HK-2 (cell line): Measurements from ENCODE around the gene SIT1.
"Not testable (repeated sequence)": the region's sequence is repeated elsewhere in the genome, so short reads cannot be mapped to it uniquely, and the experiment has no call there.

Source experiments
- DNase-seq: peaks from one replicate; pipeline ENCODE4 v3.0.0-alpha.2; 2018; ENCODE audit not compliant: unreplicated experiment

Gene SIT1

DNA sequence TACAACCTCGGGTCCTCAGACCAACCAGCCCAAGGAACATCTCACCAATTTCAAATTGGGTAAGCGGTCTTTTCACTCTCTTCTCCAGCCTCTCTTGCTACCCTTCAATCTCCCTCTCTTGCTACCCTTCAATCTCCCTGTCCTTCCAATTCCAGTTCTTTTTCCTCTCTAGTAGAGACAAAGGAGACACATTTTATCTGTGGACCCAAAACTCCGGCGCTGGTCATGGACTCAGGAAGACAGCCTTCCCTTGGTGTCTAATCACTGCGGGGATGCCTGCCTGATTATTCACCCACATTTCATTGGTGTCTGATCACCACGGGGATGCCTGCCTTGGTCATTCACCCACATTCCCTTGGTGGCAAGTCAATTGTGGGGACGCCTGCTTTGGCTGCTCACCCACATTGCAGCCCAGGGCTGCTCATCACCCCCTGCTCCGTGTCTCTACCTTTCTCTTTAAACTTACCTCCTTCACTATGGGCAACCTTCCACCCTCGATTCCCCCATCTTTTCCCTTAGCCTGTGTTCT is 13.2 kb downstream of the SIT1 start:
- DNase-seq: not testable (repeated sequence)

DNA sequence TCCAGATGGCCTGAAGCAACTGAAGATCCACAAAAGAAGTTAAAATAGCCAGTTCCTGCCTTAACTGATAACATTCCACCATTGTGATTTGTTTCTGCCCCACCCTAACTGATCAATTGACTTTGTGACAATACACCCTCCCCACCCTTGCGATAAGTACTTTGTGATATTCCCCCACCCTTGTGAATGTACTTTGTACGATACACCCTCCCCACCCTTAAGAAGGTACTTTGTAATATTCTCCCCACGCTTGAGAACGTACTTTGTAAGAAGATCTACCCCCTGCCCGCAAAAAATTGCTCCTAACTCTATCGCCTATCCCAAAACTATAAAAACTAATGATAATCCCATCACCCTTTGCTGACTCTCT is 13.9 kb downstream of the SIT1 start:
- DNase-seq: not testable (repeated sequence)

DNA sequence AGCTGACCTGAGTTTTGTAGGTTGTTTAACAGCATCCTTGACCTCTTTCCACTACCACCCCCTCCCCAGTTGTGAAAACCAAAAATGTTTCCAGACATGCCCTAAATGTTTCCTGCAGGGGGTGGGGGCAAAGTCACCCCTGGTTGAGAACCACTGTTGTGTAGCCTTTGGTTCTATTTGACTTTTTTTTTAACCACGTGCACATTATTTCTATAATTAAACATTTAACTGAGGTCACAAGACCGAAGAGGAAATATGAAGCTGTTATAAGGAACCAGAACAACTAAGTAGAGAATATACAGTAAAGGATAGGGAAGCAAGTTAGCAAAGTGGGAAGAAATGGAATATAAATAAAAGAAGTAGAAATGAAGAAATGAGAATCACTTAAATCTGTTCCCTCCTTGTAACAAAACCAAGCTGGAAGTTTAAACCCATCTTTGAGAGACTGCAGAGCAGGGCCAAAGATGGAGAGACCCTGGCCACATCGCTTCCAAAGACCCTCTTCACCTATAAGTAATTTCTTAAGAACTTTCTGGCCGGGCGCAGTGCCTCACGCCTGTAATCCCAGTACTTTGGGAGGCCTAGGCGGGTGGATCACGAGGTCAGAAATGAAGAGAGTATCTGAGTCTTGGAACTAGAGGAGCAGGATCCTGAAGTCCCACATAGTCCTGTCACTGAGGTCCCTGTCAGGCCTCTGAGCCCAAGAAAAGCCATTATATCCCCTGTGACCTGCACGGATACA is 14.4 kb downstream of the SIT1 start:
- DNase-seq: no peak

DNA sequence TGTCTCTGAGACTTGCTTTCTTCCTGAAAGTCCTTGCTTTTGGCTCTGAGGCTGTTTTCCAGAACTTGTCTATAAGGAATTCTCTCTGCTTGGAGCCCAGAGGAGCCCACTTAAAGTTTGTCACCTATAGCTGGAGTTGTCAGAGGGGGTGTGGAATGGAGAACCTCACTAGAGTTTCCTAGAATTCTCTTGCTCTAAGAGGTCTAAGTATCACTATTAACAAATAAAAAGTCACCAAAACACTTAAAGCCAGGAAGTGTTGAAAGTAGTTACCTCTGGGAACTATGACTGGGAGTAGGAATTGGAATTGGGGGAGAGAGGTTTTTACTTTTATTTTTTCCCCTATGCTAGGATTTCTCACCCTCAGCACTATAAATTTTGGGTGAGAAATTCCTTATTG is 15.0 kb downstream of the SIT1 start:
- no peak for DNase-seq

- DNase-seq: no peak
Measured at GRCh38 chr9:35629597-35629996, 21.1 kb downstream of the SIT1 start.

DNA sequence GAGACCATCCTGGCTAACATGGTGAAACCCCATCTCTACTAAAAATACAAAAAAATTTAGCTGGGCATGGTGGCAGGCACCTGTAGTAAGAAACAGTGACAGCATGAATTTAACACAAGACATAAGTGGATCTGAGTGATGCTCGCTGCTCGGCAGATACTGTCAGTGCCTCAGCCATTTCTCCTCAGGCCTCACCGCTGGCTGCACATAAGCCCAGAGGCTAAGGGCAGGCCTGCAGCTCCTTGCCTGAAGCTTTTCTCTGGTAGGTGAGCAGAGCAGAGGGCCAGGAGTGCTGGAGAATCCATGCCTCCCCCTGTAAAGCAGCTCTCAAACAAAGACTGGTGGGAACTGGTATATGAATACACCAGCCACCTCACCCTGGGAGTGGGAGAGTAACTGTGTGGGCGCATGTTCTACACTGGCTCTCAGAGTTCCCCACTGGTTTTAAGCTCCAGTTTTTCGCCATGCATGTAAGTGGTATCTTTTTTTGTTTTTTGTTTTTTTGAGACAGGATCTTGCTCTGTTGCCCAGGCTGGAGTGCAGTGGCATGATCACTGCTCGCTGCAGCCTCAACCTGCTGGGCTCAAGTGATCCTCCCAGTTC is 22.2 kb downstream of the SIT1 start:
- DNase-seq: no peak

GRCh38 chr9:35627575-35627974 is 23.2 kb downstream of the SIT1 start:
- no peak for DNase-seq

GRCh38 chr9:35619800-35620158 is 31.0 kb downstream of the SIT1 start:
- DNase-seq: no peak

- DNase-seq: no peak
Measured at GRCh38 chr9:35618854-35619799, 31.6 kb downstream of the SIT1 start.

DNA sequence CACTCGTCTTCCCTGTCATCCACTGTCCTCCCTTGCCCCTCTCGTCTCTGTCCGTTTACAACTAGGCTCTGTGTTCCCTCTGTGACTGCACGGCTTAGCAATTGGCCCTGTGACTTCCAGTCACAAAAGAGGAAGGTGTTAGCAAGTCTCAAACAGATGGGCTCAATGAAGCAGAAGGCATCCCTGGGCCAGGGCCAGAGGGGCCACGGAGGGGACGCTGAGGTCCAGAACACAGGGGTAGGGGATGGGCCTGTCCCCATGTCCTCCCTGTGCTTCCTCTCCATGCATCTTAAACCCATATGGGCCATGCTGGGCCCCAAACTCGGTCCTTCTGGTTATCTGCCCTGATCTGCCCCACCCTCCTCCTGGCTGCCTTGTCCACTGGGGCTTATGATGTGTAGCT is 32.4 kb downstream of the SIT1 start, which contains the start of gene CD72:
CD72 (minus strand) TSS at position 89 of the 403 bp plus-strand sequence. CDS start 110 bp downstream, outside the sequence.
- DNase-seq: no peak

GRCh38 chr9:35617548-35617947 is 33.2 kb downstream of the SIT1 start:
- DNase-seq: no peak

DNA sequence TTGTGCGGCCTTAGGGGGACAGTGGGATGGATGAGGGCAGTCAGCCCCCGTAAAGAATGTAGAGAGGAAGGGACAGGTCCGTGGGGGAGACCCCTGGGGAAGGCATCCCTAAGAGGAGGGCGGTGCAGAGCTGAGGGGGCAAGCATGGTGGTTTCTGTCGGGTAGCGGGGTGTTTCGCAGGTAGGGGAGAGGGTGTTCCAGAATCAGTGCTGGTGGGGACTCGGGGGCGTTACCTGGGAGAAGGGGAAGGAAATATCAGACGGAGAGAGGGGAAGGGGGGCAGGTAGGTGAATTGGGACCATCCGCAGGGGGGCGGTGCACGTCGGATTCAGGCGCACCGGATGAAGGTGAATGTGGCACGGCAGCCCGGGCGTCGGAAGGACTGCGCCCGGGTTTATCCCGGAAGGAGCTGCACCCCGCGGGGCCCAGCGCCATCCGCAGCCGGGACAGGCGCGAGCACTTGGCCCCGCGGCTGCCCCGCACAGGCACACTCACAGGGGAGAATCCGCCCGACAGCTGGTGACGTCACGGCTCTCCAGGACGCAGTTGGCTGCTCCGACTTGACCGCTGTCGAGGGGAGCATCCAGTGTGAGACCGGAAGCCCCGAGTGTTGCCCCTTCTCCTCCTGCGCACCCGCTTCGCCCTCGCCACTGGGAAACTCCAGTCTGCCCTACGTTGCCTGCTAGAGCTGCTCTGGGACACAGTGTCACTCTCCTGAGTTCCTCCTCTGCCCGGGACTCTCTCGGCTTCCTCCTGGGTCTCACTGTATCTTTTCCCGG is 33.9 kb downstream of the SIT1 start:
- DNase-seq: no peak

DNA sequence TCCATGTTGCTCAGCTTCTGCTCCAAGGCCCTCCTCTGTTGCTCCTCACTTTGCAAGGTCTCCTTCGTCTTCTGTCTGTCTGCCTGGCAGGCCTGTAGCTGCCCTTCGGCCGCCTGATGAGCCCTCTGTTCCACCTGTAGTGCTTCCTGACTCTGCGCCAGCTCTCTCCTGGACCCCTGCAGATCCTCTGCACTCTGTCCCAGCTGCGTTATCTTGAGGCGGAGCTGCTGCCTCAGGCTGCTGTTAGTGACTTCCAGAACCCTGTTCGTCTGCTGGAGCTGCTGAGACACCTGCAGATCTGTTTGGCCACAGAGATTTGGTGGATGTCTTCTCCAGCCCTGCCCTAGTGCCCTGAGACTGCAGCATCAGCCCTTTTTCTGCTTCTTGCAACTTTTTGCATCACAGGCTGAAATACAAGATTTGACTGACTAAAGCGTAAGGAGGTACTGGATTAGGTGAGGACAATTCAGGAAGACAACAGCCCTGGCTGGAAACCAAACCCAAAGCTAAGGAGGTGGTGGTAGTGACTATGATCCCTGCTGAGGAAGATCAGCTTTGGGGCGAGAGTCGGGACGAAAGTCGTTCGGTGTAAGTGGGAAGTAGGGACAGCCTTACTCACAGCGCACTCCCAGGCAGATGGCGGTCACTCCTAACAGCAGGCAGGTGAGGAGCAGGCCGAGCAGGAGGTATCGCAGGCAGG is 34.6 kb downstream of the SIT1 start:
- no peak for DNase-seq

DNA sequence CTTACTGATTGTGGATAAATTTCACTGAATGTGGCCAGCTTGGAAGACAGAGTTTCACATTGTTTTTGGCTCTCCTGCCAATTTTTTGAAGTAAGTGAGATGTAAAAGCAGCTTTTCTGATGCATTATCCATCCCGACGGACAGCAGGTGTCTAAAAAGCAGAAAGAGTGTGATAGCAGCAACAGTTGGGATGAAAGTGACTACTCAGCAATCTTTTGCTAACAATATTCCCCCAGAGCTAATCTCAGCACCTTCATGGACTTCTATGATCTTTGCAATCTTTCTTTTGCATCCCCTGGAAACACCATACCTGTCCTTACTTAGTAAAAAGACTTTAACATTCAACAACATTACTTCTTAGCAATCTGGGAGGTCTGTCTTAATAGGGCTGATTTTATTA is 37.9 kb downstream of the SIT1 start:
- no peak for DNase-seq

DNA sequence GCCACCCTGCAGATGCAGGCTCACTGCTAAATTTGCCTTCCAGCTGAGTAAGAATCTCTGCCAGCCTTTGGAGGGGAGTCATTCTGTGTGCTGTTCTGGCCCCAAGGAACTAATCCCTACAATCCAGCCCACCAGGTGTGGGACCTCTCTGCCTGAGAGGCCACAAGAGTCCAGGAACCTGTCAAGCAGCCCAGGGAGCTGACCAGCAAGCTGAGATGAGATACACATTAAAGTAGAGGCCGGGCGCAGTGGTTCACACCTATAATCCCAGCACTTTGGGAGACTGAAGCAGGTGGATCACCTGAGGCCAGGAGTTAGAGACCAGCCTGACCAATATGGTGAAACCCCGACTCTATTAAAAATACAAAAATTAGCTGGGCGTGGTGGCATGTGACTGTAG is 38.7 kb downstream of the SIT1 start:
- DNase-seq: not testable (repeated sequence)

DNA sequence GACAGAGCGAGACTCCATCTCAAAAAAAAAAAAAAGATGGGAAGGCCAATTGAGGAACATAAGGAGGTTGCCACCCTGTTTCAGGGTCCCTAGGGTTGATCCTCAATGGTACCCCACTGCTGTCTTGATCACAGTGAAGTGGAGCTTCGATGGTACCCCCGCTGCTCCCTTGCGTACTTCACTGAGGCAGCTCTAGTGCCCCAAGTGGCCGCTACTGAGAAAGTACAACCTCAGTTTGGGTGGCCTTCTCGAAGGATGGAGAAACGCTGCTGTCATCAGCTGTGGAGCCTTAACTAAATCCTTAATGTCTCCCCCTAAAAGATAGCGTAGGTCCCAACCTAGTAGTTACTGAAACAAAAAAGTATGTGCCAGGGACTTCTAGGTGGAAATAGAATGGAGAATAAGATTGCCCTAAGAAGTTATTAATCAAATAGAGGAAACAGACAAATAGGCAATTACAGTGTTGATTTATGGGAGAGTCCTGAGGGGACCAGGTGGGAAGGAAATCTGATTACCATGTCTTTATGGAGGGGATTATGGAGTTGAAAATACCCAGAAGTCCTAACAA is 39.4 kb downstream of the SIT1 start:
- DNase-seq: peak; percentile 8

- DNase-seq: no peak
Measured at GRCh38 chr9:35609820-35610163, 40.9 kb downstream of the SIT1 start.

GRCh38 chr9:35609001-35609819 is 41.5 kb downstream of the SIT1 start:
- DNase-seq: no peak

GRCh38 chr9:35608221-35608620 is 42.5 kb downstream of the SIT1 start:
- no peak for DNase-seq

DNA sequence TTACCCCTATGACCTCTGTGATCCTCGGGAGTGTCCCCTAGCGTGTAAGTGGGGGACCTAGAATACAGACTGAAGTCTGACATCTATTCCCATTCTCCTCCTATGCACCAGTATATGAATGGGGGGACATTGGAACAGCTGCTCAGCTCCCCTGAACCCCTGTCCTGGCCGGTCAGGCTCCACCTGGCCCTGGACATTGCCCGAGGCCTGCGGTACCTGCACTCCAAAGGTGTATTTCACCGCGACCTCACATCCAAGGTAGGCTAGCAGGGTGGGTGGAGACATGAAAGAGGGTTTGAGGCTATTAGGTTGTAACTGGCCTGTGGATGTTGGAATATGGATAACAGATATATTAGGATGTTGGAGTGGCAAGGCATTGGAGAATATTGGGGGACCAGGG is 44.0 kb downstream of the SIT1 start:
- no peak for DNase-seq
